ENCODE measurements around the gene TNFRSF14. TPM values are rescaled to one million over a fixed set of nuclear protein-coding genes. Genes with fewer than 3 reads are reported as not detected.
A peak's percentile ranks its signal among the peaks of the same experiment; 100 is the strongest.

Gene TNFRSF14
- total RNA-seq, 1 donor from 2014 or later: 155 TPM

GRCh38 chr1:2589431-2590232 lies 33.5 kb downstream of the TNFRSF14 start:
- no peak for DNase-seq

- DNase-seq: no peak
These were observed 34.3 kb downstream of the TNFRSF14 start for GRCh38 chr1:2590233-2591141.

GRCh38 chr1:2591233-2591580 lies 35.0 kb downstream of the TNFRSF14 start:
- no peak for DNase-seq

GRCh38 chr1:2591581-2592261 lies 35.5 kb downstream of the TNFRSF14 start:
- DNase-seq: no peak

- DNase-seq: no peak
These were observed 36.5 kb downstream of the TNFRSF14 start for GRCh38 chr1:2592672-2593071.

GRCh38 chr1:2593251-2593878 lies 37.2 kb downstream of the TNFRSF14 start:
- DNase-seq: no peak

- peak; percentile 69 for DNase-seq
These were observed 38.0 kb downstream of the TNFRSF14 start for GRCh38 chr1:2594001-2594640.

- DNase-seq: no peak
These were observed 38.5 kb downstream of the TNFRSF14 start for GRCh38 chr1:2594641-2595131.

- DNase-seq: no peak
These were observed 39.2 kb downstream of the TNFRSF14 start for GRCh38 chr1:2595261-2595811.

- no peak for DNase-seq
These were observed 39.8 kb downstream of the TNFRSF14 start for GRCh38 chr1:2595812-2596529.

GRCh38 chr1:2596530-2597333 lies 40.6 kb downstream of the TNFRSF14 start:
- no peak for DNase-seq

- no peak for DNase-seq
These were observed 41.5 kb downstream of the TNFRSF14 start for GRCh38 chr1:2597441-2598328.

- no peak for DNase-seq
These were observed 42.3 kb downstream of the TNFRSF14 start for GRCh38 chr1:2598329-2598931.

GRCh38 chr1:2601721-2602303 lies 45.6 kb downstream of the TNFRSF14 start:
- DNase-seq: no peak

GRCh38 chr1:2602311-2602835 lies 46.2 kb downstream of the TNFRSF14 start:
- DNase-seq: no peak

- no peak for DNase-seq
These were observed 46.8 kb downstream of the TNFRSF14 start for GRCh38 chr1:2602866-2603520.

GRCh38 chr1:2603521-2604155 lies 47.5 kb downstream of the TNFRSF14 start:
- DNase-seq: no peak

Measured in dermis blood vessel endothelial cell (primary cell).